ENCODE measurements around the gene HSPBP1. TPM values are rescaled to one million over a fixed set of nuclear protein-coding genes. Genes with fewer than 3 reads are reported as not detected.

The HSPBP1 gene
- total RNA-seq, 4 donors from 2014 or later = 33.7 to 49.6 (median 40.5) TPM

- peaks cover 0 to 50% (median 18%) of the 10 kb centered on the region in 3 donors for H3K36me3 ChIP-seq
- H3K9me3 ChIP-seq = no peaks in the 10 kb centered on the region
- no peak overlapping the region for H3K27ac ChIP-seq
- no peak overlapping the region for H3K4me3 ChIP-seq
- no peaks in the 10 kb centered on the region for H3K27me3 ChIP-seq
- peaks cover 0 to 55% (median 12%) of the 10 kb centered on the region in 4 donors for H3K4me1 ChIP-seq
- TF ChIP-seq EP300 (IDR thresholded peaks at IDR 0.05) = no peak
- TF ChIP-seq POLR2A (IDR thresholded peaks at IDR 0.05) = no peak
- TF ChIP-seq CTCF (IDR thresholded peaks at IDR 0.05) = no peak
- no peak for DNase-seq (ENCODE audit: low spot score in 2 of 2)
- 21 to 42% methylated on average over 10 of the region's 10 CpGs for WGBS, 2 donors
Measured at GRCh38 chr19:55247621-55248099, 32.2 kb downstream of the HSPBP1 start.

- peaks cover 0 to 57% (median 27%) of the 10 kb centered on the region in 3 donors for H3K36me3 ChIP-seq
Measured at GRCh38 chr19:55246462-55247451, 33.2 kb downstream of the HSPBP1 start.

GRCh38 chr19:55245236-55245904 lies 34.5 kb downstream of the HSPBP1 start:
- WGBS, 2 donors = 91 to 93% methylated on average over 17 to 20 of the region's 23 CpGs
- no peaks in the 10 kb centered on the region for H3K9me3 ChIP-seq
- H3K4me3 ChIP-seq = no peak overlapping the region
- peaks cover 0 to 35% (median 5%) of the 10 kb centered on the region in 4 donors for H3K4me1 ChIP-seq
- no peaks in the 10 kb centered on the region for H3K27me3 ChIP-seq
- H3K36me3 ChIP-seq = peaks cover 0 to 69% (median 33%) of the 10 kb centered on the region in 3 donors
- no peak for DNase-seq (ENCODE audit: low spot score in 2 of 2)
- H3K27ac ChIP-seq = no peak overlapping the region
- no peak for TF ChIP-seq POLR2A (IDR thresholded peaks at IDR 0.05)
- TF ChIP-seq EP300 (IDR thresholded peaks at IDR 0.05) = no peak
- no peak for TF ChIP-seq CTCF (IDR thresholded peaks at IDR 0.05)

More at GRCh38 chr19:55246462-55247451, 33.2 kb downstream of the HSPBP1 start:
- H3K27ac ChIP-seq = no peak overlapping the region
- H3K27me3 ChIP-seq = no peaks in the 10 kb centered on the region
- TF ChIP-seq CTCF (IDR thresholded peaks at IDR 0.05) (no peak), POLR2A (IDR thresholded peaks at IDR 0.05) (no peak), EP300 (IDR thresholded peaks at IDR 0.05) (no peak)
- H3K4me1 ChIP-seq = peaks cover 0 to 49% (median 9%) of the 10 kb centered on the region in 4 donors
- H3K4me3 ChIP-seq = no peak overlapping the region
- H3K9me3 ChIP-seq = no peaks in the 10 kb centered on the region
- no peak for DNase-seq (ENCODE audit: low spot score in 2 of 2)
- WGBS, 2 donors = 88 to 89% methylated on average over 24 to 32 of the region's 40 CpGs

- peaks cover 3 to 81% (median 44%) of the 10 kb centered on the region in 3 donors for H3K36me3 ChIP-seq
- H3K4me1 ChIP-seq = peaks cover 0 to 24% (median 4%) of the 10 kb centered on the region in 4 donors
- WGBS, 2 donors = 82 to 89% methylated on average over 12 of the region's 12 CpGs
- no peak for TF ChIP-seq CTCF (IDR thresholded peaks at IDR 0.05)
- no peak for TF ChIP-seq EP300 (IDR thresholded peaks at IDR 0.05)
- no peak for TF ChIP-seq POLR2A (IDR thresholded peaks at IDR 0.05)
- no peak for DNase-seq (ENCODE audit: low spot score in 2 of 2)
- H3K4me3 ChIP-seq = no peak overlapping the region
- no peaks in the 10 kb centered on the region for H3K27me3 ChIP-seq
- H3K27ac ChIP-seq = no peak overlapping the region
- H3K9me3 ChIP-seq = no peaks in the 10 kb centered on the region
Measured at GRCh38 chr19:55244004-55244680, 35.8 kb downstream of the HSPBP1 start.
